Measurements from ENCODE around the gene XCL1. TPM values are rescaled to one million over a fixed set of nuclear protein-coding genes. Genes with fewer than 3 reads are reported as not detected.

XCL1 gene
- total RNA-seq, 1 experiment from 2014 or later: not detected

DNA sequence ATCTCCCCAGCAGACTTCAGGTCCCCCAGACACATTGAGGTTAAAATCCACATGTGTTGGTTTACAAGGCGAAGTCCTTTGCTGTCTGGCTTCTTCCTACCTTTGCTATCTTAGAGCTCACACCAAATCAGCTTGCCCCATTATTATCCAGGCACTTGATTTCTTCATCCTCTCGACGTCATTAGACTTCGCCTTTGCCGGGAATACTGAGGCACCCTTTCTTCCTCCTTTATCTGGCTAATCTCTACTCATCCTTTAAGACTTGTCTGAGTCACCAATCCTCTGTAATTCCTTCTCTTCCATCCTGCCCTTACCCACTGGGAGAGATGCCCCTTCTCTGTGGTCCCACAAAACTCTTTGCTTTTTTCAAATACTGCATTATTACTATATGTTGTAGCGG, 23.4 kb upstream of the XCL1 start:
- RAD21 ChIA-PET (ENCODE audit: low non-redundant PET in 1 of 2, low total read pairs in 2 of 2, uncharacterized antibody in 2 of 2, unreplicated experiment in 2 of 2): no interaction called here
- POLR2A ChIA-PET: no interaction called here
- CTCF ChIA-PET: no interaction called here
- Histone ChIP-seq H3K9ac (ENCODE audit: low read length) (no peak overlapping the region), H3K4me2 (ENCODE audit: low read length) (no peak overlapping the region), H3K27ac (ENCODE audit: low read depth, low read length) (no peak overlapping the region), H3K9me2 (ENCODE audit: insufficient read depth) (no peaks in the 10 kb centered on the region), H3K4me3 (replicated peaks in 1 of 2; ENCODE audit: low read depth in 1 of 2, low read length in 2 of 2) (no peak overlapping the region), H3K79me2 (ENCODE audit: insufficient read depth, low read length) (no peaks in the 10 kb centered on the region), H3K9me3 (ENCODE audit: control insufficient read depth in 1 of 2, insufficient read depth in 1 of 2, low read depth in 1 of 2, low read length in 2 of 2) (no peaks in the 10 kb centered on the region), H3K27me3 (ENCODE audit: insufficient read depth, low read length) (no peaks in the 10 kb centered on the region), H4K20me1 (ENCODE audit: insufficient read depth) (no peaks in the 10 kb centered on the region), H3K36me3 (ENCODE audit: control insufficient read depth in 1 of 2, insufficient read depth in 2 of 2, low read length in 2 of 2) (no peaks in the 10 kb centered on the region), H3K4me1 (ENCODE audit: control insufficient read depth in 1 of 2, insufficient read depth in 2 of 2, low read length in 2 of 2) (no peaks in the 10 kb centered on the region), H2AFZ (ENCODE audit: low read depth, low read length, poor library complexity, severe bottlenecking) (no peak overlapping the region)
- intact Hi-C loops (cut with micrococcal nuclease): no loop called here
- BruUV-seq (replicated peaks): no TSS peak
- TF ChIP-seq JUND (IDR thresholded peaks at IDR 0.05): no peak
- TF ChIP-seq, protein P1, sequence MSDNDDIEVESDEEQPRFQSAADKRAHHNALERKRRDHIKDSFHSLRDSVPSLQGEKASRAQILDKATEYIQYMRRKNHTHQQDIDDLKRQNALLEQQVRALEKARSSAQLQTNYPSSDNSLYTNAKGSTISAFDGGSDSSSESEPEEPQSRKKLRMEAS (IDR thresholded peaks at IDR 0.05): no peak
- TF ChIP-seq SIN3A (IDR thresholded peaks at IDR 0.05; ENCODE audit: low read depth): no peak
- no peak for TF ChIP-seq RAD21 (IDR thresholded peaks at IDR 0.05; ENCODE audit: low read depth)
- no peak for TF ChIP-seq FOSL1 (IDR thresholded peaks at IDR 0.05; ENCODE audit: low read depth)
- no peak for TF ChIP-seq EZH2phosphoT487 (IDR thresholded peaks at IDR 0.05; ENCODE audit: borderline replicate concordance)
- TF ChIP-seq, protein P2, sequence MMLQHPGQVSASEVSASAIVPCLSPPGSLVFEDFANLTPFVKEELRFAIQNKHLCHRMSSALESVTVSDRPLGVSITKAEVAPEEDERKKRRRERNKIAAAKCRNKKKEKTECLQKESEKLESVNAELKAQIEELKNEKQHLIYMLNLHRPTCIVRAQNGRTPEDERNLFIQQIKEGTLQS (IDR thresholded peaks at IDR 0.05): no peak
- TF ChIP-seq ZNF274 (IDR thresholded peaks at IDR 0.05; ENCODE audit: low read depth, low read length): no peak
- no peak for TF ChIP-seq CEBPB (IDR thresholded peaks at IDR 0.05; ENCODE audit: low read depth)
- no peak for TF ChIP-seq POLR2AphosphoS5 (IDR thresholded peaks at IDR 0.05; ENCODE audit: low read depth, low read length)
- TF ChIP-seq, protein P3, sequence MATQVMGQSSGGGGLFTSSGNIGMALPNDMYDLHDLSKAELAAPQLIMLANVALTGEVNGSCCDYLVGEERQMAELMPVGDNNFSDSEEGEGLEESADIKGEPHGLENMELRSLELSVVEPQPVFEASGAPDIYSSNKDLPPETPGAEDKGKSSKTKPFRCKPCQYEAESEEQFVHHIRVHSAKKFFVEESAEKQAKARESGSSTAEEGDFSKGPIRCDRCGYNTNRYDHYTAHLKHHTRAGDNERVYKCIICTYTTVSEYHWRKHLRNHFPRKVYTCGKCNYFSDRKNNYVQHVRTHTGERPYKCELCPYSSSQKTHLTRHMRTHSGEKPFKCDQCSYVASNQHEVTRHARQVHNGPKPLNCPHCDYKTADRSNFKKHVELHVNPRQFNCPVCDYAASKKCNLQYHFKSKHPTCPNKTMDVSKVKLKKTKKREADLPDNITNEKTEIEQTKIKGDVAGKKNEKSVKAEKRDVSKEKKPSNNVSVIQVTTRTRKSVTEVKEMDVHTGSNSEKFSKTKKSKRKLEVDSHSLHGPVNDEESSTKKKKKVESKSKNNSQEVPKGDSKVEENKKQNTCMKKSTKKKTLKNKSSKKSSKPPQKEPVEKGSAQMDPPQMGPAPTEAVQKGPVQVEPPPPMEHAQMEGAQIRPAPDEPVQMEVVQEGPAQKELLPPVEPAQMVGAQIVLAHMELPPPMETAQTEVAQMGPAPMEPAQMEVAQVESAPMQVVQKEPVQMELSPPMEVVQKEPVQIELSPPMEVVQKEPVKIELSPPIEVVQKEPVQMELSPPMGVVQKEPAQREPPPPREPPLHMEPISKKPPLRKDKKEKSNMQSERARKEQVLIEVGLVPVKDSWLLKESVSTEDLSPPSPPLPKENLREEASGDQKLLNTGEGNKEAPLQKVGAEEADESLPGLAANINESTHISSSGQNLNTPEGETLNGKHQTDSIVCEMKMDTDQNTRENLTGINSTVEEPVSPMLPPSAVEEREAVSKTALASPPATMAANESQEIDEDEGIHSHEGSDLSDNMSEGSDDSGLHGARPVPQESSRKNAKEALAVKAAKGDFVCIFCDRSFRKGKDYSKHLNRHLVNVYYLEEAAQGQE (IDR thresholded peaks at IDR 0.05; ENCODE audit: low read depth): no peak
- no peak for TF ChIP-seq TCF7L2 (IDR thresholded peaks at IDR 0.05; ENCODE audit: borderline replicate concordance, extremely low read depth, insufficient read depth, insufficient read length)
- TF ChIP-seq SP1 (IDR thresholded peaks at IDR 0.05; ENCODE audit: low read depth): no peak
- no peak for ATAC-seq
- DNase-seq (ENCODE audit: low read depth, low spot score): no peak
